CD4-positive, alpha-beta T cell treated with Interleukin-12 subunit alpha and Interleukin-12 subunit beta, for 1 hour (primary cell): ENCODE measurements around the gene SLC49A4.
"Not testable (repeated sequence)": the region's sequence is repeated elsewhere in the genome, so short reads cannot be mapped to it uniquely, and the experiment has no call there.

Source experiments
- DNase-seq: peaks from one replicate; pipeline ENCODE4 v3.0.0-alpha.2; 2020

The SLC49A4 gene, protein sequence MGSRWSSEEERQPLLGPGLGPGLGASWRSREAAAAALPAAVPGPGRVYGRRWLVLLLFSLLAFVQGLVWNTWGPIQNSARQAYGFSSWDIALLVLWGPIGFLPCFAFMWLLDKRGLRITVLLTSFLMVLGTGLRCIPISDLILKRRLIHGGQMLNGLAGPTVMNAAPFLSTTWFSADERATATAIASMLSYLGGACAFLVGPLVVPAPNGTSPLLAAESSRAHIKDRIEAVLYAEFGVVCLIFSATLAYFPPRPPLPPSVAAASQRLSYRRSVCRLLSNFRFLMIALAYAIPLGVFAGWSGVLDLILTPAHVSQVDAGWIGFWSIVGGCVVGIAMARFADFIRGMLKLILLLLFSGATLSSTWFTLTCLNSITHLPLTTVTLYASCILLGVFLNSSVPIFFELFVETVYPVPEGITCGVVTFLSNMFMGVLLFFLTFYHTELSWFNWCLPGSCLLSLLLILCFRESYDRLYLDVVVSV

DNA sequence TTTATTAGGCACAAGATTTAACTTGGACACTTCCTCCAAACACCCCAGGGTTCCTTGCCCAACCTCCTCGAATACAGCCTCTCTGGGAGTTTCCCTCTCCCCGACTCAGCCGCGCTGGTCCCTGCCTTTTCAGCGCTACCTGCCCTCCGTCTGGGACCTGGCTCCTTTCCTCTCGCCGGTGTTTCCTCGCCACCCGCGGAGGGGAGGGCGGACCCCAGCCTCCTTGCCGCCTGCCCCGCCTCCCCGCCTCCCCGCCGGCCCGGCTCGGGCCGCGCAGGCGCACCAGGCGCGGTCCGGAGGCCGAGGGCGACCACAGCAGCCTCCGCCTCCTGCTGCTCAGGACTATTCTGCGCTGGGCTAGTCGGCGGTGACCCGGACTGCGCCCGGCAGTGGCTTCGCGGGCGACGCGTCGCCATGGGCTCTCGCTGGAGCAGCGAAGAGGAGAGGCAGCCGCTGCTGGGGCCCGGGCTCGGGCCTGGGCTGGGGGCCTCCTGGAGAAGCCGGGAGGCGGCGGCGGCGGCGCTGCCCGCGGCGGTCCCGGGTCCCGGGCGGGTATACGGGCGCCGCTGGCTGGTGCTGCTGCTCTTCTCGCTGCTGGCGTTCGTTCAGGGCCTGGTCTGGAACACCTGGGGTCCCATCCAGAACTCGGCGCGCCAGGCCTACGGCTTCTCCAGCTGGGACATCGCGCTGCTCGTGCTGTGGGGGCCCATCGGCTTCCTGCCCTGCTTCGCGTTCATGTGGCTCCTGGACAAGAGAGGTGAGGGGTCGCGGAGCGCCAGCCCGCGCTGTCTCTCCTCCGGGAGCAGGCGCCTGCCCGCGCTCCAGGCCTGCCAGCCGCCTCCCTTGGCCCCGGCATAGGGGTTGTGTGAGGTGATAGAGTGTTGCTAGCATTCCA is at the start of gene SLC49A4:
Gene SLC49A4 (plus strand): TSS at position 291 of the 895 bp plus-strand sequence. CDS start 124 bp downstream, at position 415.
- peak; percentile 79 for DNase-seq

DNA sequence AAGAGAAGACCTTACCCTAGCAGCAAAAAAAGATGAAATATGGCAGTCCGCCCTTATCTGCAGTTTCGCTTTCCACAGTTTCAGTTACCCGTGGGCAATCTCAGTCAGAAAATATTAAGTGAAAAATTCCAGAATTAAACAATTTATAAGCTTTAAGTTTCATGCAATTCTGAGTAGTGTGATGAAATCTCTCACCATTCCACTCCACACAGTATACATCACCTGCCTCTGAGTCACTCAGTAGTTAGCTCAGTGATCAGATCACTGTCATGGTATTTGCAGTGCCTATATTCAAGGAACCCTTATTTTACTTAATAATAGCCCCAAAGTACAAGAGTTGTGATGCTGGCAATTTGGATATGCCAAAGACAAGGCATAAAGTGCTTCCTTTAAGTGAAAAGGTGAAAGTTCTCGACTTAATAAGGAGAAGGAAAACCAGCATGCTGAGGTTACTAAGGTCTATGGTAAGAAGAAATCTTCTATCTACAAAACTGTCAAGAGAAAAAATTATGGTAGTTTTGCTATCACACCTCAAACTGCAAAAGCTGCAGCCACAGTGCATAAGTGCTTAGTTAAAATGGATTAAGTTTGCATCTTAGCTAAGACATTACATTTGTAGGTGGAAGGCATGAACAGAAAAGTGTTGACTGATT is 49.4 kb upstream of the SLC49A4 start:
- no peak for DNase-seq

- not testable (repeated sequence) for DNase-seq
Observed at GRCh38 chr3:122747295-122747694, 47.6 kb upstream of the SLC49A4 start.

DNA sequence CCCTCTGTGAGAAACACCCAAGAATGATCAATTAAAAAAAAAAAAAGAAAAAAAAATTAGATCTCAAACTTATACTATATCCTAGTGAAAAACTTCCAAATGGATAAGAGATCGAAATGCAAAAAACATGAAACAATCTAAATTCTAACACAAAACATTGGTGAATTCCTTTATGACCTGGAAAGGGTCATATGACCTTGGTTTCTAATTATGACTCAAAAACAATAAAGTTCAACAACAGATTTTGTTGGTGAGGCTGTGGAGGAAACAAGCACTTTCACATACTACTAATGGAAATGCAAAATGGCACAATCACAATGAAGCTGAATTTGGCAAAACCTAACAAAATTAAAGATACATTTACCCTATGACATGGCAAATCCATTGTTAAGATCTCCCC is 46.5 kb upstream of the SLC49A4 start:
- DNase-seq: no peak

GRCh38 chr3:122754929-122755328 is 39.9 kb upstream of the SLC49A4 start:
- DNase-seq: peak; percentile 57

GRCh38 chr3:122755491-122755890 is 39.4 kb upstream of the SLC49A4 start:
- no peak for DNase-seq

DNA sequence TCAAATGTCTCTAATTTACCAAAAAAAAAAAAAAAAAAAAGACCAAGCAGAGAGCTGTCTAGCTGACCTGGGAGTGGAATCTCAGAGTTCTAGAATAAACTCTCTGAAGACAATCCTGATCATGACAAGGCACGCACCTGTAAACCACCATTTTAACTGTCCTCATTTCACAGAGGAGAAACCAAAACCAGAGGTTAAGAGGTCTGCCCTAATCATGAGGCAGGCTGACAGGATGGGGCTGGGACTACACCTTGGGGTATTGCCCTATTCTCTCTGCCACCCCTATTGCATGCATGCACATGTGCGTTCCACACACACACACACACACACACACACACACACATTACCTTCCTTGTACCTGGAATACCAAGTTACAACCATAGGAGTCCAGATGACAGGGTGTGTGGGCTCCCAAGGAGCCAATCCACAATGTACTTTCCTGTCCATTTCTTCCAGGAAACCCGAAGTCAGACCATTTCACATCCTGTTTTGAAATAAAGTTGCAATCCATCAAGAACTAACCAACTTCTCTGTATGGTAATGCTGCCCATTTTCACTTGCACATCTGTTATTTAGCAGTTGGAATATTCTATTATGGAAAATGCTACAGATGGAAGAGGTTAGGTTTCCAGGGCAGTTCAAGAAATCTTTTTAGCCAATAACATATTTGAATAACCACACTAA is 35.9 kb upstream of the SLC49A4 start:
- DNase-seq: no peak

- DNase-seq: no peak
Observed at GRCh38 chr3:122760453-122761271, 34.2 kb upstream of the SLC49A4 start.

DNA sequence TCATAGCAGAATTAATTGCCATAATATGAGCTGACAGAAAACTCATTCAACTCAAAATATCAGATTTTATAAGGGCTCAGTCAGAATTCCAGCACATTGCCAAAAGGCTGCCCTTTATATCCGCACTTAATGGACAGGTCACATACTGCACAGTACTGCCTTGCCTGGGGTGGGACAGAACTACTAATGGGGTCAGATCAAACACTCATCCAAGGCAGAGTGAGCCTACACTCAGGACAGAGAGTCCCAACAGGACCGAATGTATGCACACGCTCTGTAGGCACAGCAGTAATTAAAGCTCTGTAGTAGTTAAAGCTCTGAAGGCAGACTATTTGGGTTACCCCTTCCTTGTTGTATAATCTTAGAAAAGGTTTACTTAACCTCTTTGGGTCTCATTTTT is 28.4 kb upstream of the SLC49A4 start:
- DNase-seq: no peak

GRCh38 chr3:122767540-122768372 is 27.1 kb upstream of the SLC49A4 start:
- no peak for DNase-seq

DNA sequence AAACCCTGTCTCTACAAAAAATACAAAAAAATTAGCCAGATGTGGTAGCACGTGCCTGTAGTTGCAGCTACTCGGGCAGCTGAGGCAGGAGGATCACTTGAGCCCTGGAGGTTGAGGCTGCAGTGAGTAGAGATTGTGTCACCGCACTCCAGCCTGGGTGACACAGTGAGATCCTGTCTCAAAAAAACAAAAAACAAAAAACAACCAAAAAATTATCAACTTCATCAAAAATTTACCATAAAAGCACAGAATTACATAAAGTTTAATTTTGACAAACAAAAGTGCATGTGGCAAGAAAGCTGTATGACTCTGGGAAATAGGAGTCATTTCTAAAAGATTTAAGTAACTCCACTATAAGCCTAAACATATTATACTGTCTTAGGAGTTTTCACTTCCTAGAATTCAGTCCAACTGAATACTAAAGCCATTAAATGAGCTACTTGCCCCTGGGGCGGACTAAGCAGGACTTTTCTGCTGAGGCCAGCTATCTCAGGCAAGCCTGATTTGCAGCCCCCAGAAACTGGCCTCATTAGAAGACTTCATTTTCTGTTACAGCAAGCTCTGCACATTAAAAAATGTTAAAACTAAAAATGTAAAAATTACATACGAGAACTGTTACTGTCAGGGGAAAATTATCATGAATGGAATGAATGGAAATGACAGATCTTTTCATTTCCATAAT is 24.2 kb upstream of the SLC49A4 start:
- DNase-seq: no peak

GRCh38 chr3:122772827-122773226 is 22.0 kb upstream of the SLC49A4 start:
- DNase-seq: no peak

- DNase-seq: no peak
Observed at GRCh38 chr3:122773944-122774509, 20.8 kb upstream of the SLC49A4 start.

GRCh38 chr3:122774564-122774963 is 20.3 kb upstream of the SLC49A4 start:
- DNase-seq: no peak

- DNase-seq: no peak
Observed at GRCh38 chr3:122776675-122777468, 18.0 kb upstream of the SLC49A4 start.

DNA sequence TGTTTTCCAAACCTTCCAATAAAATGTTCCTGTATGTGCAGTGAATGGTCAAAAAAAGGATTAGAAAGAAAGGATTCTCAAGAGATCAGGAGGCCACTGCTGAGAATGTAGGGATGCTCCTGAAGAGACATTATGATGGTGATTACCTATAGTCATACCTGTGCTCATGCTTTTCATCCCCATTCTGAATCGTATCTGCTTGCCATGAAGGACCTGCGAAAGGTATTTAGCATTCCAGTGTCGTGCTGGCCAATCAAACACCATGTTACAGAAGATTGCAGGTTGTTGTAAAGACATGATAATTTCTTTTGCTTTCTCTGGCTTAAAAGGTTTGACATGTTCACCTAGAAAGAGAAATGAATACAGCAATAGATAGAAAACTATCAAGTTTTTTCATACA is 17.3 kb upstream of the SLC49A4 start:
- DNase-seq: no peak

DNA sequence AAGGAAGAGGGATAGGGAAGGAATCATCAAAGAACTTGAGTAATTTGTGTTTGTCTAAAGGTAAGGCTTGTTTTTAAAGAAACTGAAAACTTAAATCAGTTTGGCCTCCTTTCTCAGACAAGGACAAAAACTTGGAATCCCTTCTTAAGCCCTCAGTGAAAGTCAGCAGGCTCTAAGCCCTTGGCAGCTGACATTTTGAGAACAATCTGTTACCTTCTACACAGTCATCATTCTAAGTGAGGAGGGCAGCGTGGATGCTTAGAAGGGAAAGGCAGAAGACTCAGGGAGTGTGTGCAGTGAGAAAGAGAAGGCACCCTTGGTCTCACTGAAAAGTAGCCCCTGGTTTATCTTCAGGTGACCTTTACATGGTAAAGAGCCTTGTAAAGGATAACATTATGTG is 12.1 kb upstream of the SLC49A4 start:
- DNase-seq: no peak

DNA sequence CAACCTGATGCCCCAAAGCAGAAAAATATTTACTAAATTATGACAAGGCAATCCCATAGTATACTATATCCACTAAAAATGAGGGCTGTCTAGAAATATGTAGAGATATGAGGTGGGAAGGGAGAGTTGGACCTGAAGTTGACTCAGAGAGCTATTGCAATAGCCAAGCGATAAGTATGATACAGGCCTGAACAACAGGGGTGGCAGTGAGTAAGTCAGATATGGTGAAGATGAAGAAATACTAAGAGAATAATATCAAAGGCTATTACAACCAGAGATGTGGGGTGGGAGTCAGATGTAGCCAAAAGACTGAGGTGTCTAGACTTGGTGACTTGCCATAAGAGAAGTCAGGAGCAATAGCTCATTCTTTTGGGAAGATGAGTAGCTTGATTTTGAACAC is 10.4 kb upstream of the SLC49A4 start:
- no peak for DNase-seq

- no peak for DNase-seq
Observed at GRCh38 chr3:122785231-122785630, 9.6 kb upstream of the SLC49A4 start.
